ENCODE data around the gene NANOS3. TPM values are rescaled to one million over a fixed set of nuclear protein-coding genes. Genes with fewer than 3 reads are reported as not detected.

Gene NANOS3
- total and polyA plus RNA-seq, 2 of the 13 experiments (the other 11 are each of a cell fraction or from before 2014, with no cell fraction given): 0.21 TPM; not detected in 1

- TF ChIP-seq, protein P1, sequence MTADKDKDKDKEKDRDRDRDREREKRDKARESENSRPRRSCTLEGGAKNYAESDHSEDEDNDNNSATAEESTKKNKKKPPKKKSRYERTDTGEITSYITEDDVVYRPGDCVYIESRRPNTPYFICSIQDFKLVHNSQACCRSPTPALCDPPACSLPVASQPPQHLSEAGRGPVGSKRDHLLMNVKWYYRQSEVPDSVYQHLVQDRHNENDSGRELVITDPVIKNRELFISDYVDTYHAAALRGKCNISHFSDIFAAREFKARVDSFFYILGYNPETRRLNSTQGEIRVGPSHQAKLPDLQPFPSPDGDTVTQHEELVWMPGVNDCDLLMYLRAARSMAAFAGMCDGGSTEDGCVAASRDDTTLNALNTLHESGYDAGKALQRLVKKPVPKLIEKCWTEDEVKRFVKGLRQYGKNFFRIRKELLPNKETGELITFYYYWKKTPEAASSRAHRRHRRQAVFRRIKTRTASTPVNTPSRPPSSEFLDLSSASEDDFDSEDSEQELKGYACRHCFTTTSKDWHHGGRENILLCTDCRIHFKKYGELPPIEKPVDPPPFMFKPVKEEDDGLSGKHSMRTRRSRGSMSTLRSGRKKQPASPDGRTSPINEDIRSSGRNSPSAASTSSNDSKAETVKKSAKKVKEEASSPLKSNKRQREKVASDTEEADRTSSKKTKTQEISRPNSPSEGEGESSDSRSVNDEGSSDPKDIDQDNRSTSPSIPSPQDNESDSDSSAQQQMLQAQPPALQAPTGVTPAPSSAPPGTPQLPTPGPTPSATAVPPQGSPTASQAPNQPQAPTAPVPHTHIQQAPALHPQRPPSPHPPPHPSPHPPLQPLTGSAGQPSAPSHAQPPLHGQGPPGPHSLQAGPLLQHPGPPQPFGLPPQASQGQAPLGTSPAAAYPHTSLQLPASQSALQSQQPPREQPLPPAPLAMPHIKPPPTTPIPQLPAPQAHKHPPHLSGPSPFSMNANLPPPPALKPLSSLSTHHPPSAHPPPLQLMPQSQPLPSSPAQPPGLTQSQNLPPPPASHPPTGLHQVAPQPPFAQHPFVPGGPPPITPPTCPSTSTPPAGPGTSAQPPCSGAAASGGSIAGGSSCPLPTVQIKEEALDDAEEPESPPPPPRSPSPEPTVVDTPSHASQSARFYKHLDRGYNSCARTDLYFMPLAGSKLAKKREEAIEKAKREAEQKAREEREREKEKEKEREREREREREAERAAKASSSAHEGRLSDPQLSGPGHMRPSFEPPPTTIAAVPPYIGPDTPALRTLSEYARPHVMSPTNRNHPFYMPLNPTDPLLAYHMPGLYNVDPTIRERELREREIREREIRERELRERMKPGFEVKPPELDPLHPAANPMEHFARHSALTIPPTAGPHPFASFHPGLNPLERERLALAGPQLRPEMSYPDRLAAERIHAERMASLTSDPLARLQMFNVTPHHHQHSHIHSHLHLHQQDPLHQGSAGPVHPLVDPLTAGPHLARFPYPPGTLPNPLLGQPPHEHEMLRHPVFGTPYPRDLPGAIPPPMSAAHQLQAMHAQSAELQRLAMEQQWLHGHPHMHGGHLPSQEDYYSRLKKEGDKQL (CRISPR knock-in tag; IDR thresholded peaks at IDR 0.05; ENCODE audit: low read depth): no peak
- TF ChIP-seq NKX3-1 (CRISPR knock-in tag; IDR thresholded peaks at IDR 0.05): no peak
- TF ChIP-seq ZNF205 (CRISPR knock-in tag; IDR thresholded peaks at IDR 0.05): no peak
- TF ChIP-seq ZKSCAN8 (CRISPR knock-in tag; IDR thresholded peaks at IDR 0.05; ENCODE audit: borderline replicate concordance): no peak
- TF ChIP-seq ZZZ3 (CRISPR knock-in tag; IDR thresholded peaks at IDR 0.05; ENCODE audit: borderline replicate concordance): no peak
- TF ChIP-seq, protein P2, sequence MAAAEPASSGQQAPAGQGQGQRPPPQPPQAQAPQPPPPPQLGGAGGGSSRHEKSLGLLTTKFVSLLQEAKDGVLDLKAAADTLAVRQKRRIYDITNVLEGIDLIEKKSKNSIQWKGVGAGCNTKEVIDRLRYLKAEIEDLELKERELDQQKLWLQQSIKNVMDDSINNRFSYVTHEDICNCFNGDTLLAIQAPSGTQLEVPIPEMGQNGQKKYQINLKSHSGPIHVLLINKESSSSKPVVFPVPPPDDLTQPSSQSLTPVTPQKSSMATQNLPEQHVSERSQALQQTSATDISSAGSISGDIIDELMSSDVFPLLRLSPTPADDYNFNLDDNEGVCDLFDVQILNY (CRISPR knock-in tag; conservative IDR thresholded peaks at IDR 0.05): 0 out of 2 replicates have a peak, but pooled peaks have one; percentile 12
- peak; percentile 68 for TF ChIP-seq ZNF501 (CRISPR knock-in tag; IDR thresholded peaks at IDR 0.05)
- no peak for TF ChIP-seq MLLT10 (CRISPR knock-in tag; IDR thresholded peaks at IDR 0.05)
- TF ChIP-seq, protein P3, sequence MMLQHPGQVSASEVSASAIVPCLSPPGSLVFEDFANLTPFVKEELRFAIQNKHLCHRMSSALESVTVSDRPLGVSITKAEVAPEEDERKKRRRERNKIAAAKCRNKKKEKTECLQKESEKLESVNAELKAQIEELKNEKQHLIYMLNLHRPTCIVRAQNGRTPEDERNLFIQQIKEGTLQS (CRISPR knock-in tag; IDR thresholded peaks at IDR 0.05): no peak
- peak; percentile 85 for TF ChIP-seq RBFOX2 (IDR thresholded peaks at IDR 0.05; ENCODE audit: low read depth, low read length)
- 0 out of 2 replicates have a peak, but pooled peaks have one; percentile 51 for TF ChIP-seq MXD3 (CRISPR knock-in tag; IDR thresholded peaks at IDR 0.05)
- TF ChIP-seq ZNF552 (CRISPR knock-in tag; IDR thresholded peaks at IDR 0.05; ENCODE audit: borderline replicate concordance): no peak
- peak; percentile 57; the same call in 1 of the 2 replicates for TF ChIP-seq CHD2 (IDR thresholded peaks at IDR 0.05; ENCODE audit: low read depth, low read length)
- peak; percentile 47 for TF ChIP-seq SALL1 (CRISPR knock-in tag; IDR thresholded peaks at IDR 0.05)
- TF ChIP-seq KAT8 (CRISPR knock-in tag; IDR thresholded peaks at IDR 0.05): no peak; the same call in 1 of the 2 replicates
- no peak for TF ChIP-seq KAT7 (CRISPR knock-in tag; IDR thresholded peaks at IDR 0.05; ENCODE audit: borderline replicate concordance)
- TF ChIP-seq BORCS8-MEF2B (CRISPR knock-in tag; IDR thresholded peaks at IDR 0.05): no peak
- TF ChIP-seq ZBTB34 (CRISPR knock-in tag; IDR thresholded peaks at IDR 0.05): no peak
- TF ChIP-seq SP1 (IDR thresholded peaks at IDR 0.05): no peak
- peak; percentile 85 for TF ChIP-seq SP1 (CRISPR knock-in tag; IDR thresholded peaks at IDR 0.05)
Measured at GRCh38 chr19:13833330-13834243, 43.3 kb upstream of the NANOS3 start (continued).

Data from HepG2 (cell line).